ENCODE data around the gene DMRTC2. TPM values are rescaled to one million over a fixed set of nuclear protein-coding genes. Genes with fewer than 3 reads are reported as not detected.
A peak's percentile ranks its signal among the peaks of the same experiment; 100 is the strongest.

DMRTC2 gene
- total and polyA plus RNA-seq, 7 experiments from 2014 or later = 0.12 TPM; not detected in 6

- Mint-ChIP-seq H3K27me3 (no peaks in the 10 kb centered on the region), H3K9me3 (peaks cover 0 to 4% (median 0%) of the 10 kb centered on the region in 11 donors), H3K4me3 (peak overlapping the region; percentile 92 to 100 (median 98)), H3K4me1 (peaks cover 38 to 59% (median 54%) of the 10 kb centered on the region in 7 donors), H3K27ac (peak overlapping the region; percentile 87 to 99 (median 98)), H3K36me3 (peaks cover 21 to 51% (median 40%) of the 10 kb centered on the region in 5 donors)
- peaks cover 43 to 60% of the 10 kb centered on the region in 2 donors for H3K4me1 ChIP-seq (ENCODE audit: control insufficient read depth in 2 of 2, insufficient read depth in 2 of 2, low read length in 2 of 2)
- no peaks in the 10 kb centered on the region for H3K27me3 ChIP-seq (ENCODE audit: control insufficient read depth in 2 of 2, insufficient read depth in 2 of 2, low read length in 2 of 2)
- no peaks in the 10 kb centered on the region for H3K9me3 ChIP-seq (ENCODE audit: control insufficient read depth in 2 of 3, low read length in 3 of 3)
- CTCF ChIA-PET = interaction anchor here (0.8 to 9.0 kb wide), 11 partner anchors 9 to 50 kb away, joined by 3 to 151 read pairs (median 3); partner anchors contain the start of genes CD79A, ERFL and RPS19
- POLR2A ChIA-PET = interaction anchor here (0.7 to 13.3 kb wide), 12 partner anchors 9 to 511 kb away, joined by 3 to 565 read pairs (median 26); partner anchors contain the start of genes CD79A, ERFL, RABAC1 and RPS19
- peaks cover 10 to 51% (median 13%) of the 10 kb centered on the region in 3 experiments for H3K36me3 ChIP-seq (ENCODE audit: control insufficient read depth in 2 of 3, insufficient read depth in 3 of 3, low read length in 3 of 3)
- DNase-seq (peak in 7 of 9 donors; percentile 68 to 91 (median 90)), ATAC-seq (peak; percentile 62)
- H3K27ac ChIP-seq (ENCODE audit: low read depth, low read length) = peak overlapping the region; percentile 84
- intact Hi-C loops (cut with micrococcal nuclease) = loop anchor here (1.0 to 10.0 kb wide), 13 partner anchors 12 to 398 kb away; partner anchors contain the start of genes GRIK5 (in 2 of the 2), ZNF574 (in 2 of the 2), DEDD2 (in 1 of the 2) and GSK3A (in 1 of the 2)
- H3K4me3 ChIP-seq (ENCODE audit: low read length) = peak overlapping the region; percentile 78
Observed at GRCh38 chr19:41886761-41887710, 42.2 kb downstream of the DMRTC2 start.

GRCh38 chr19:41887711-41888382 is 43.0 kb downstream of the DMRTC2 start:
- Mint-ChIP-seq H3K4me3 (peak overlapping the region; percentile 92 to 100 (median 98)), H3K9me3 (peaks cover 0 to 2% (median 0%) of the 10 kb centered on the region in 11 donors), H3K27ac (peak overlapping the region; percentile 87 to 99 (median 98)), H3K4me1 (peaks cover 35 to 55% (median 51%) of the 10 kb centered on the region in 7 donors), H3K36me3 (peaks cover 15 to 47% (median 35%) of the 10 kb centered on the region in 5 donors), H3K27me3 (no peaks in the 10 kb centered on the region)
- ChIA-PET CTCF (interaction anchor here (0.8 to 9.0 kb wide), 9 partner anchors 11 to 45 kb away, joined by 3 to 151 read pairs (median 3); partner anchors contain the start of gene CD79A), POLR2A (interaction anchor here (0.6 to 13.3 kb wide), 12 partner anchors 14 to 1282 kb away, joined by 3 to 565 read pairs (median 26); partner anchors contain the start of genes CD79A, ERFL, RABAC1 and RPS19)
- no peaks in the 10 kb centered on the region for H3K9me3 ChIP-seq (ENCODE audit: control insufficient read depth in 2 of 3, low read length in 3 of 3)
- intact Hi-C loops (cut with micrococcal nuclease) = loop anchor here (1.0 to 10.0 kb wide), 13 partner anchors 13 to 397 kb away; partner anchors contain the start of genes GRIK5 (in 2 of the 2), ZNF574 (in 2 of the 2), DEDD2 (in 1 of the 2) and GSK3A (in 1 of the 2)
- peaks cover 44 to 62% of the 10 kb centered on the region in 2 donors for H3K4me1 ChIP-seq (ENCODE audit: control insufficient read depth in 2 of 2, insufficient read depth in 2 of 2, low read length in 2 of 2)
- no peaks in the 10 kb centered on the region for H3K27me3 ChIP-seq (ENCODE audit: control insufficient read depth in 2 of 2, insufficient read depth in 2 of 2, low read length in 2 of 2)
- DNase-seq = peak; percentile 51 to 88 (median 79)
- peak; percentile 62 for ATAC-seq
- H3K27ac ChIP-seq (ENCODE audit: low read depth, low read length) = peak overlapping the region; percentile 84
- H3K4me3 ChIP-seq (ENCODE audit: low read length) = peak overlapping the region; percentile 78
- H3K36me3 ChIP-seq (ENCODE audit: control insufficient read depth in 2 of 3, insufficient read depth in 3 of 3, low read length in 3 of 3) = peaks cover 17 to 59% (median 20%) of the 10 kb centered on the region in 3 experiments

- peak overlapping the region; percentile 78 for H3K4me3 ChIP-seq (ENCODE audit: low read length)
- no peaks in the 10 kb centered on the region for H3K27me3 ChIP-seq (ENCODE audit: control insufficient read depth in 2 of 2, insufficient read depth in 2 of 2, low read length in 2 of 2)
- H3K4me1 ChIP-seq (ENCODE audit: control insufficient read depth in 2 of 2, insufficient read depth in 2 of 2, low read length in 2 of 2) = peaks cover 49 to 66% of the 10 kb centered on the region in 2 donors
- ChIA-PET CTCF (interaction anchor here (0.6 to 9.0 kb wide), 5 partner anchors 15 to 46 kb away, joined by 3 to 151 read pairs (median 3); partner anchors contain the start of gene CD79A), POLR2A (interaction anchor here (1.2 to 13.3 kb wide), 10 partner anchors 8 to 70 kb away, joined by 4 to 565 read pairs (median 54); partner anchors contain the start of genes CD79A, ERFL, RABAC1 and RPS19)
- peak overlapping the region; percentile 87 to 99 (median 98) for H3K27ac Mint-ChIP-seq
- peaks cover 11 to 47% (median 32%) of the 10 kb centered on the region in 5 donors for H3K36me3 Mint-ChIP-seq
- ATAC-seq (no peak), DNase-seq (peak in 5 of 9 donors; percentile 44 to 60 (median 46))
- peaks cover 41 to 62% (median 56%) of the 10 kb centered on the region in 7 donors for H3K4me1 Mint-ChIP-seq
- peak overlapping the region; percentile 84 for H3K27ac ChIP-seq (ENCODE audit: low read depth, low read length)
- peaks cover 20 to 55% (median 21%) of the 10 kb centered on the region in 3 experiments for H3K36me3 ChIP-seq (ENCODE audit: control insufficient read depth in 2 of 3, insufficient read depth in 3 of 3, low read length in 3 of 3)
- no peaks in the 10 kb centered on the region for H3K27me3 Mint-ChIP-seq
- H3K9me3 ChIP-seq (ENCODE audit: control insufficient read depth in 2 of 3, low read length in 3 of 3) = no peaks in the 10 kb centered on the region
- intact Hi-C loops (cut with micrococcal nuclease) = loop anchor here (10.0 kb wide), 5 partner anchors 186 to 396 kb away; partner anchors contain the start of genes GRIK5 (in 2 of the 2), ZNF574 (in 2 of the 2), DEDD2 (in 1 of the 2) and GSK3A (in 1 of the 2)
- peak overlapping the region; percentile 92 to 100 (median 98) for H3K4me3 Mint-ChIP-seq
- H3K9me3 Mint-ChIP-seq = no peaks in the 10 kb centered on the region
Observed at GRCh38 chr19:41888926-41889325, 44.1 kb downstream of the DMRTC2 start.

- peaks cover 10 to 44% (median 33%) of the 10 kb centered on the region in 5 donors for H3K36me3 Mint-ChIP-seq
Observed at GRCh38 chr19:41889896-41890295, 45.1 kb downstream of the DMRTC2 start.

GRCh38 chr19:41890936-41891335 is 46.1 kb downstream of the DMRTC2 start:
- no peak for ATAC-seq
- intact Hi-C loops (cut with micrococcal nuclease) = no loop called here
- H3K4me3 Mint-ChIP-seq = peak overlapping the region in 4 of 10 donors; percentile 19 to 100 (median 95)
- no peaks in the 10 kb centered on the region for H3K27me3 Mint-ChIP-seq
- Histone ChIP-seq H3K27me3 (ENCODE audit: control insufficient read depth in 2 of 2, insufficient read depth in 2 of 2, low read length in 2 of 2) (no peaks in the 10 kb centered on the region), H3K9me3 (ENCODE audit: control insufficient read depth in 2 of 3, low read length in 3 of 3) (no peaks in the 10 kb centered on the region), H3K27ac (ENCODE audit: low read depth, low read length) (peak overlapping the region; percentile 62), H3K36me3 (ENCODE audit: control insufficient read depth in 2 of 3, insufficient read depth in 3 of 3, low read length in 3 of 3) (peaks cover 27 to 68% (median 36%) of the 10 kb centered on the region in 3 experiments), H3K4me1 (ENCODE audit: control insufficient read depth in 2 of 2, insufficient read depth in 2 of 2, low read length in 2 of 2) (peaks cover 69 to 73% of the 10 kb centered on the region in 2 donors), H3K4me3 (ENCODE audit: low read length) (no peak overlapping the region)
- ChIA-PET CTCF (interaction anchor here (0.6 to 9.0 kb wide), 6 partner anchors 12 to 331 kb away, joined by 3 to 151 read pairs (median 3); partner anchors contain the start of genes CD79A and RPS19), POLR2A (interaction anchor here (0.8 to 13.3 kb wide), 7 partner anchors 10 to 68 kb away, joined by 3 to 565 read pairs (median 106); partner anchors contain the start of genes CD79A, ERFL, RABAC1 and RPS19)
- peak overlapping the region in 7 of 9 donors; percentile 77 to 99 (median 91) for H3K27ac Mint-ChIP-seq
- H3K36me3 Mint-ChIP-seq = peaks cover 13 to 44% (median 37%) of the 10 kb centered on the region in 5 donors
- peaks cover 43 to 76% (median 56%) of the 10 kb centered on the region in 7 donors for H3K4me1 Mint-ChIP-seq
- DNase-seq = no peak
- H3K9me3 Mint-ChIP-seq = no peaks in the 10 kb centered on the region

More at GRCh38 chr19:41889896-41890295, 45.1 kb downstream of the DMRTC2 start:
- H3K36me3 ChIP-seq (ENCODE audit: control insufficient read depth in 2 of 3, insufficient read depth in 3 of 3, low read length in 3 of 3) = peaks cover 20 to 57% (median 28%) of the 10 kb centered on the region in 3 experiments
- ChIA-PET POLR2A (interaction anchor here (0.6 to 13.3 kb wide), 8 partner anchors 9 to 69 kb away, joined by 3 to 565 read pairs (median 94); partner anchors contain the start of genes CD79A, ERFL, RABAC1 and RPS19), CTCF (interaction anchor here (0.9 to 9.0 kb wide), 2 partner anchors 16 to 42 kb away, joined by 3 to 151 read pairs; partner anchors contain the start of gene CD79A)
- intact Hi-C loops (cut with micrococcal nuclease) = loop anchor here (10.0 kb wide), 5 partner anchors 185 to 395 kb away; partner anchors contain the start of genes GRIK5 (in 2 of the 2), ZNF574 (in 2 of the 2), DEDD2 (in 1 of the 2) and GSK3A (in 1 of the 2)
- no peaks in the 10 kb centered on the region for H3K9me3 Mint-ChIP-seq
- peak overlapping the region; percentile 87 to 99 (median 98) for H3K27ac Mint-ChIP-seq
- H3K4me3 ChIP-seq (ENCODE audit: low read length) = no peak overlapping the region
- H3K27ac ChIP-seq (ENCODE audit: low read depth, low read length) = peak overlapping the region; percentile 84
- H3K4me1 Mint-ChIP-seq = peaks cover 43 to 69% (median 58%) of the 10 kb centered on the region in 7 donors
- peaks cover 58 to 67% of the 10 kb centered on the region in 2 donors for H3K4me1 ChIP-seq (ENCODE audit: control insufficient read depth in 2 of 2, insufficient read depth in 2 of 2, low read length in 2 of 2)
- H3K27me3 ChIP-seq (ENCODE audit: control insufficient read depth in 2 of 2, insufficient read depth in 2 of 2, low read length in 2 of 2) = no peaks in the 10 kb centered on the region
- no peaks in the 10 kb centered on the region for H3K27me3 Mint-ChIP-seq
- DNase-seq (no peak), ATAC-seq (no peak)
- no peaks in the 10 kb centered on the region for H3K9me3 ChIP-seq (ENCODE audit: control insufficient read depth in 2 of 3, low read length in 3 of 3)
- peak overlapping the region; percentile 11 to 100 (median 98) for H3K4me3 Mint-ChIP-seq
